Skin epidermis (tissue), 12 donors: Measurements from ENCODE around the gene PLCG2.

ENCODE experiments used
- H3K27ac ChIP-seq, 21 experiments: fragments of 200-600 bp; sonication (generic) in 11 of 21; one replicate each; pipeline ENCODE4 v1.5.0; 2020; ENCODE audit warnings: mild to moderate bottlenecking in 3 of 21, inconsistent platforms in 2 of 21, moderate library complexity in 2 of 21
- H3K4me3 ChIP-seq, 7 experiments: fragments of 200-600 bp; sonication (generic) in 2 of 7; one replicate each; pipeline ENCODE4 v1.5.0; 2020; ENCODE audit warnings: inconsistent platforms in 2 of 7, mild to moderate bottlenecking in 2 of 7, moderate library complexity in 1 of 7

The PLCG2 gene

DNA sequence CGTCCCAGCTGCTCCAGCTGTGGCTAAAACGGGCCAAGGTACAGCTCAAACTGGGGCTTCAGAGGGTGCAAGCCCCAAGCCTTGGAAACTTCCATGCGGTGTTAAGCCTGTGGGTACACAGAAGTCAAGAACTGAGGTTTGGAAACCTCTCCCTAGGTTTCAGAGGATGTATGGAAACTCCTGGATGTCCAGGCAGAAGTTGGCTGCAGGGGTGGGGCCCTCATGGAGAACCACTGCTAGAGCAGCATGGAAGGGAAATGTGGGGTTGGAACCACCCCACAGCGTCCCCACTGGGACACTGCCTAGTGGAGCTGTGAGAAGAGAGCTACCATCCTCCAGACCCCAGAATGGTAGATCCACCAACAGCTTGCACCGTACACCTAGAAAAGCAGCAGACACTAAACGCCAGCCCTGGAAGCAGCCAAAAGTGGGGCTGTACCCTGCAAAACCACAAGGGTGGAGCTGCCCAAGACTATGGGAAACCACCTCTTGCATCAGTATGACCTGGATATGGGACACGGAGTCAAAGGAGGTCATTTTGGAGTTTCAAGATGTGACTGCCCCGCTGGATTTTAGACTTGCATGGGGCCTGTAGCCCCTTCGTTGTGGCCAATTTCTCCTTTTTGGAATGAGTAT lies 230.0 kb downstream of the PLCG2 start:
- H3K27ac ChIP-seq, result no peak overlapping the region
- no peak overlapping the region for H3K4me3 ChIP-seq

DNA sequence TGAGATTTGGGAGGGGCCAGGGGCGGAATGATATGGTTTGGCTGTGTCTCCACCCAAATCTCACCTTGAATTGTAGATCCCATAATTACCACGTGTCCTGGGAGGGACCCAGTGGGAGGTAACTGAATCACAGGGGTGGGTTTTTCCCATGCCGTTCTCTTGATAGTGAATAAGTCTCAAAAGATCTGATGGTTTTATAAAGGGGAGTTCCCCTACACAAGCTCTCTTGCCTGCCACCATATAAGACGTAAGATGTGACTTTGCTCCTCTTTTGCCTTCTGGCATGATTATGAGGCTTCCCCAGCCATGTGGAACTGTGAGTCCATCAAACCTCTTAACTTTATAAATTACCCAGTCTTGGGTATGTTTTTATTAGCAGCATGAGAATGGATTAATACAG lies 230.7 kb downstream of the PLCG2 start:
- peak overlapping the region in 1 of 7 experiments; percentile 59 for H3K4me3 ChIP-seq
- peak overlapping the region in 5 of 21 experiments; percentile 64 to 87 (median 83) for H3K27ac ChIP-seq

DNA sequence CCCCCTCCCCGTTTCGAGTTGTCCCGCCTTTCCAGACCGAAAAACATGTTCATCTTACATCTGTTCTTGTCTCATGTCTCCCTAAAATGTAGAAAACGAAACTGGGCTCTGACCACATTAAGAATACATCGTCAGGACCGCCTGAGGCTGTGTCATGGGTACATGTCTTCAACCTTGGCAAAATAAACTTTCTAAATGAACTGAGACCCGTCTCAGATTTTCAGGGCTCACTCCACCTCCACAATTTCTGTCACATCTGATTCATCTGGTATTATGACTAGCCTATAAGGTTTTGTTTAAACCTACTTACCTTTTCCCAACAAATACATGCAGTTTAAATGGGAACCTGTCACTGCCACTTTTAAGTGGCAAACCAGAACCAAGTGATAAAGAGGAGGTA lies 231.6 kb downstream of the PLCG2 start:
- Histone ChIP-seq H3K4me3 (peak overlapping the region; percentile 46 to 64 (median 57)), H3K27ac (peak overlapping the region in 19 of 21 experiments; percentile 28 to 87 (median 75))

DNA sequence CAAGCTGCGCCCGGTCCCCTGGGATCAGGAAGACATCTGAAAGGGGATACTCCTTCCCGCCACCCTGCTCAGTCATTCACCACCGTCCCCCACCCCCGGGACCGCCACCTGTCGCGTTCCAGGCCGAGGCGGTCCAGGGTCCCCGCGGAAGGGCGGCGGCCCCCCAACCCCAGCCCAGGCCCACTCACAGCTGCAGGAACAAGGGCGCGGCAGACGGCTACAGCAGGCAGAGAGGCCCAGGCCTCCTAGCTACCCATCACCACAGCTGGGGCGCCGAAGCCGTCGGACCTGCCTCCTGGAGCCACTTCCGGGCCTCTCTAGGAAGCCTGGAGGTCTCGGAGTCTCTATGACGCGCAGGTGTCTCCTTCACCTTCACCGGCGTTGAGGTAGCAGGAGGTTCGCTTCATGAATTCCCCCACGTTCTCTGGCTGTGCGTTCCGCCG lies 232.1 kb downstream of the PLCG2 start, which contains the start of gene SDR42E1:
Gene SDR42E1 (minus strand): TSS at position 272 of the 443 bp plus-strand sequence. CDS start 10,612 bp downstream, outside the sequence.
- Histone ChIP-seq H3K27ac (peak within 1 kb of the TSS in 19 of 21 experiments; percentile 28 to 87 (median 75)), H3K4me3 (peak within 1 kb of the TSS; percentile 46 to 64 (median 57))
